ENCODE results near the gene CALR. TPM values are rescaled to one million over a fixed set of nuclear protein-coding genes. Genes with fewer than 3 reads are reported as not detected.
"Not testable (repeated sequence)": the region's sequence is repeated elsewhere in the genome, so short reads cannot be mapped to it uniquely, and the experiment has no call there.

CALR gene
- total RNA-seq, 2 donors from 2014 or later, result 873 to 1,303 TPM

GRCh38 chr19:12953138-12953798 is 14.9 kb downstream of the CALR start:
- no peak for DNase-seq
- Mint-ChIP-seq H3K36me3 (ENCODE audit: low read depth) (peaks cover 57% of the 10 kb centered on the region), H3K27me3 (ENCODE audit: insufficient read depth) (no peaks in the 10 kb centered on the region), H3K4me1 (peaks cover 13% of the 10 kb centered on the region), H3K27ac (no peak overlapping the region), H3K9me3 (no peaks in the 10 kb centered on the region), H3K4me3 (no peak overlapping the region)
- H3K9me3 ChIP-seq (ENCODE audit: control insufficient read depth, low read length), result no peaks in the 10 kb centered on the region
- TF ChIP-seq CTCF (conservative IDR thresholded peaks at IDR 0.05), result no peak
- WGBS, 2 experiments (ENCODE audit: insufficient coverage in 1 of 2, insufficient read length in 1 of 2), result 93 to 94% methylated on average over 5 to 11 of the region's 11 CpGs
- H3K4me1 ChIP-seq (ENCODE audit: control insufficient read depth, insufficient read depth, low read length), result no peaks in the 10 kb centered on the region
- no peak overlapping the region for H3K27ac ChIP-seq (ENCODE audit: low read depth, low read length)
- peaks cover 52% of the 10 kb centered on the region for H3K36me3 ChIP-seq (ENCODE audit: control insufficient read depth, insufficient read depth, low read length)
- no peaks in the 10 kb centered on the region for H3K27me3 ChIP-seq (ENCODE audit: control insufficient read depth, insufficient read depth, low read length, poor library complexity, severe bottlenecking)
- no peak overlapping the region for H3K4me3 ChIP-seq (ENCODE audit: low read length)
- H3K9ac ChIP-seq (ENCODE audit: extremely low read depth, low read length, poor library complexity, severe bottlenecking), result no peak overlapping the region

GRCh38 chr19:12953799-12954611 is 15.6 kb downstream of the CALR start:
- peaks cover 13% of the 10 kb centered on the region for H3K4me1 Mint-ChIP-seq
- no peaks in the 10 kb centered on the region for H3K4me1 ChIP-seq (ENCODE audit: control insufficient read depth, insufficient read depth, low read length)
- no peak for DNase-seq
- H3K9ac ChIP-seq (ENCODE audit: extremely low read depth, low read length, poor library complexity, severe bottlenecking), result no peak overlapping the region
- 92% methylated on average over 7 to 12 of the region's 12 CpGs for WGBS, 2 experiments (ENCODE audit: insufficient coverage in 1 of 2, insufficient read length in 1 of 2)
- no peak for TF ChIP-seq CTCF (conservative IDR thresholded peaks at IDR 0.05)
- no peak overlapping the region for H3K27ac ChIP-seq (ENCODE audit: low read depth, low read length)
- no peaks in the 10 kb centered on the region for H3K9me3 ChIP-seq (ENCODE audit: control insufficient read depth, low read length)
- H3K36me3 Mint-ChIP-seq (ENCODE audit: low read depth), result peaks cover 52% of the 10 kb centered on the region
- H3K36me3 ChIP-seq (ENCODE audit: control insufficient read depth, insufficient read depth, low read length), result peaks cover 45% of the 10 kb centered on the region
- peak overlapping the region; percentile 86 for H3K27ac Mint-ChIP-seq
- no peaks in the 10 kb centered on the region for H3K27me3 ChIP-seq (ENCODE audit: control insufficient read depth, insufficient read depth, low read length, poor library complexity, severe bottlenecking)
- no peak overlapping the region for H3K4me3 Mint-ChIP-seq
- H3K9me3 Mint-ChIP-seq, result no peaks in the 10 kb centered on the region
- no peak overlapping the region for H3K4me3 ChIP-seq (ENCODE audit: low read length)
- H3K27me3 Mint-ChIP-seq (ENCODE audit: insufficient read depth), result no peaks in the 10 kb centered on the region

GRCh38 chr19:12954612-12954962 is 16.2 kb downstream of the CALR start:
- DNase-seq, result no peak
- Mint-ChIP-seq H3K27ac (peak overlapping the region; percentile 86), H3K4me3 (no peak overlapping the region), H3K9me3 (no peaks in the 10 kb centered on the region), H3K36me3 (ENCODE audit: low read depth) (peaks cover 47% of the 10 kb centered on the region), H3K27me3 (ENCODE audit: insufficient read depth) (no peaks in the 10 kb centered on the region), H3K4me1 (peaks cover 13% of the 10 kb centered on the region)
- no peak for TF ChIP-seq CTCF (conservative IDR thresholded peaks at IDR 0.05)
- Histone ChIP-seq H3K27me3 (ENCODE audit: control insufficient read depth, insufficient read depth, low read length, poor library complexity, severe bottlenecking) (no peaks in the 10 kb centered on the region), H3K9me3 (ENCODE audit: control insufficient read depth, low read length) (no peaks in the 10 kb centered on the region), H3K4me3 (ENCODE audit: low read length) (no peak overlapping the region), H3K4me1 (ENCODE audit: control insufficient read depth, insufficient read depth, low read length) (no peaks in the 10 kb centered on the region), H3K9ac (ENCODE audit: extremely low read depth, low read length, poor library complexity, severe bottlenecking) (no peak overlapping the region), H3K27ac (ENCODE audit: low read depth, low read length) (no peak overlapping the region), H3K36me3 (ENCODE audit: control insufficient read depth, insufficient read depth, low read length) (peaks cover 39% of the 10 kb centered on the region)
- 89% methylated on average over 1 of the region's 1 CpG; no CpG with 5 or more reads in 1 of the 2 experiments for WGBS, 2 experiments (ENCODE audit: insufficient coverage in 1 of 2, insufficient read length in 1 of 2)

GRCh38 chr19:12955575-12955974 is 17.2 kb downstream of the CALR start:
- 95 to 100% methylated on average over 5 to 9 of the region's 9 CpGs for WGBS, 2 experiments (ENCODE audit: insufficient coverage in 1 of 2, insufficient read length in 1 of 2)
- not testable (repeated sequence) for H3K9me3 Mint-ChIP-seq; H3K27me3 ChIP-seq (ENCODE audit: control insufficient read depth, insufficient read depth, low read length, poor library complexity, severe bottlenecking); H3K27ac ChIP-seq (ENCODE audit: low read depth, low read length); DNase-seq; H3K9me3 ChIP-seq (ENCODE audit: control insufficient read depth, low read length); H3K27me3 Mint-ChIP-seq (ENCODE audit: insufficient read depth); H3K4me1 ChIP-seq (ENCODE audit: control insufficient read depth, insufficient read depth, low read length)
- H3K4me3 Mint-ChIP-seq, result peak overlapping the region; percentile 85
- peaks cover 38% of the 10 kb centered on the region for H3K36me3 Mint-ChIP-seq (ENCODE audit: low read depth)
- peak overlapping the region; percentile 95 for H3K4me3 ChIP-seq (ENCODE audit: low read length)
- peaks cover 13% of the 10 kb centered on the region for H3K4me1 Mint-ChIP-seq
- H3K9ac ChIP-seq (ENCODE audit: extremely low read depth, low read length, poor library complexity, severe bottlenecking), result peak overlapping the region; percentile 82
- H3K36me3 ChIP-seq (ENCODE audit: control insufficient read depth, insufficient read depth, low read length), result peaks cover 33% of the 10 kb centered on the region
- H3K27ac Mint-ChIP-seq, result peak overlapping the region; percentile 92

Measured in endodermal cell (in vitro differentiated cells).